HEK293 (cell line): ENCODE data around the gene LYPD5.

Source experiments
- CTCF ChIA-PET: fragments of 350-600 bp; formaldehyde crosslinking; extraction: SDS; loops from one replicate; lab custom pipeline; 2021; ENCODE audit warnings: antibody characterized with exemption; lab: Yijun Ruan, JAX
- POLR2A ChIA-PET: fragments of 300-600 bp; formaldehyde crosslinking; extraction: SDS; loops from one replicate; lab custom pipeline; 2020; ENCODE audit warnings: antibody characterized with exemption, inconsistent platforms; lab: Yijun Ruan, JAX
- H3K27ac ChIP-seq: fragments of 200-500 bp; sonication (Bioruptor generic); 2 replicates; pipeline ENCODE4 v1.5.1; 2014; ENCODE audit warnings: low read depth, low read length, control low read depth, inconsistent platforms; ENCODE audit errors: extremely low read depth
- H3K36me3 ChIP-seq, 2 experiments: fragments of 200-500 bp in 1 of 2; sonication (Bioruptor generic) in 1 of 2; 1 replicate in 1 of 2; 2 replicates in 1 of 2; pipeline ENCODE4 v1.5.1; 2014 to 2017; ENCODE audit warnings: inconsistent platforms in 2 of 2, low read length in 2 of 2; ENCODE audit not compliant: control insufficient read depth in 2 of 2, insufficient read depth in 1 of 2
- H3K4me1 ChIP-seq: fragments of 200-500 bp; sonication (Bioruptor generic); 2 replicates; pipeline ENCODE4 v1.5.1; 2014; ENCODE audit warnings: mild to moderate bottlenecking, low read length, inconsistent platforms; ENCODE audit not compliant: control insufficient read depth, insufficient read depth
- H3K4me3 ChIP-seq: 2 replicates; pipeline ENCODE4 v1.5.1; 2011; ENCODE audit warnings: low read depth, mild to moderate bottlenecking, control low read depth, low read length, moderate library complexity
- H3K9me3 ChIP-seq: fragments of 200-500 bp; sonication (Bioruptor generic); 2 replicates; pipeline ENCODE4 v1.5.1; 2014; ENCODE audit warnings: low read depth, low read length, inconsistent platforms; ENCODE audit not compliant: control insufficient read depth, insufficient read depth
- EGR2 ChIP-seq: fragments of 450-650 bp; formaldehyde crosslinking; IDR thresholded peaks from 2 replicates; pipeline ENCODE4 v1.5.1; 2016; ENCODE audit warnings: low read depth, missing biosample characterization, missing genetic modification characterization
- IKZF3 ChIP-seq: fragments of 450-650 bp; IDR thresholded peaks from 2 replicates; pipeline ENCODE4 v1.5.0; 2018; ENCODE audit warnings: missing biosample characterization, mild to moderate bottlenecking, missing genetic modification characterization, moderate library complexity
- SCRT1 ChIP-seq: fragments of 450-650 bp; formaldehyde crosslinking; IDR thresholded peaks from 2 replicates; pipeline ENCODE4 v1.5.1; 2016; ENCODE audit warnings: missing biosample characterization, missing genetic modification characterization, borderline replicate concordance
- SCRT2 ChIP-seq: fragments of 450-650 bp; formaldehyde crosslinking; IDR thresholded peaks from 2 replicates; pipeline ENCODE4 v1.5.1; 2016; ENCODE audit warnings: missing biosample characterization, missing genetic modification characterization
- SP7 ChIP-seq: fragments of 450-650 bp; formaldehyde crosslinking; IDR thresholded peaks from 2 replicates; pipeline ENCODE4 v1.5.1; 2016; ENCODE audit warnings: missing biosample characterization, missing genetic modification characterization
- ZBTB20 ChIP-seq: fragments of 450-650 bp; formaldehyde crosslinking; IDR thresholded peaks from 2 replicates; pipeline ENCODE4 v1.5.1; 2016; ENCODE audit warnings: missing biosample characterization, missing genetic modification characterization
- ZBTB8A ChIP-seq: fragments of 450-650 bp; formaldehyde crosslinking; IDR thresholded peaks from 2 replicates; pipeline ENCODE4 v1.5.1; 2016; ENCODE audit warnings: missing biosample characterization, missing genetic modification characterization
- ZFP3 ChIP-seq: fragments of 450-650 bp; formaldehyde crosslinking; IDR thresholded peaks from 2 replicates; pipeline ENCODE4 v1.5.1; 2016; ENCODE audit warnings: low read depth, missing biosample characterization, missing genetic modification characterization
- ZFP69B ChIP-seq: fragments of 450-650 bp; formaldehyde crosslinking; IDR thresholded peaks from 2 replicates; pipeline ENCODE4 v1.5.1; 2016; ENCODE audit warnings: missing biosample characterization, missing genetic modification characterization
- ZNF16 ChIP-seq: fragments of 450-650 bp; formaldehyde crosslinking; IDR thresholded peaks from 2 replicates; pipeline ENCODE4 v1.5.1; 2016; ENCODE audit warnings: low read depth, missing biosample characterization, missing genetic modification characterization
- ZNF169 ChIP-seq: fragments of 450-650 bp; formaldehyde crosslinking; IDR thresholded peaks from 2 replicates; pipeline ENCODE4 v1.5.1; 2016; ENCODE audit warnings: missing biosample characterization, missing genetic modification characterization
- ZNF174 ChIP-seq: fragments of 450-650 bp; formaldehyde crosslinking; IDR thresholded peaks from 2 replicates; pipeline ENCODE4 v1.5.0; 2017; ENCODE audit warnings: missing biosample characterization, mild to moderate bottlenecking, missing genetic modification characterization
- ZNF175 ChIP-seq: fragments of 450-650 bp; formaldehyde crosslinking; IDR thresholded peaks from 2 replicates; pipeline ENCODE4 v1.5.1; 2016; ENCODE audit warnings: missing biosample characterization, missing genetic modification characterization
- ZNF239 ChIP-seq: fragments of 450-650 bp; formaldehyde crosslinking; IDR thresholded peaks from 2 replicates; pipeline ENCODE4 v1.5.1; 2016; ENCODE audit warnings: missing biosample characterization, missing genetic modification characterization
- ZNF341 ChIP-seq: fragments of 450-650 bp; formaldehyde crosslinking; IDR thresholded peaks from 2 replicates; pipeline ENCODE4; 2016; ENCODE audit warnings: low read depth, missing biosample characterization, missing genetic modification characterization
- ZNF350 ChIP-seq: fragments of 450-650 bp; formaldehyde crosslinking; IDR thresholded peaks from 2 replicates; pipeline ENCODE4 v1.5.0; 2017; ENCODE audit warnings: missing biosample characterization, mild to moderate bottlenecking, missing genetic modification characterization
- ZNF37A ChIP-seq: fragments of 450-650 bp; IDR thresholded peaks from 2 replicates; pipeline ENCODE4 v1.5.1; 2018; ENCODE audit warnings: missing biosample characterization, missing genetic modification characterization
- ZNF394 ChIP-seq: fragments of 450-650 bp; formaldehyde crosslinking; IDR thresholded peaks from 2 replicates; pipeline ENCODE4 v1.5.1; 2016; ENCODE audit warnings: missing biosample characterization, missing genetic modification characterization, mild to moderate bottlenecking, moderate library complexity, borderline replicate concordance
- ZNF404 ChIP-seq: fragments of 450-650 bp; formaldehyde crosslinking; IDR thresholded peaks from 2 replicates; pipeline ENCODE4 v1.5.1; 2017; ENCODE audit warnings: missing biosample characterization, missing genetic modification characterization
- ZNF530 ChIP-seq: fragments of 450-650 bp; formaldehyde crosslinking; IDR thresholded peaks from 2 replicates; pipeline ENCODE4 v1.5.1; 2016; ENCODE audit warnings: low read depth, missing biosample characterization, missing genetic modification characterization
- ZNF624 ChIP-seq: fragments of 450-650 bp; formaldehyde crosslinking; IDR thresholded peaks from 2 replicates; pipeline ENCODE4 v1.5.1; 2017; ENCODE audit warnings: missing biosample characterization, missing genetic modification characterization
- TF ChIP-seq, protein P1 (sequence below): fragments of 450-650 bp; formaldehyde crosslinking; IDR thresholded peaks from 2 replicates; pipeline ENCODE4 v1.5.1; 2017; ENCODE audit warnings: missing biosample characterization, missing genetic modification characterization
- TF ChIP-seq, protein P2 (sequence below): fragments of 450-650 bp; formaldehyde crosslinking; IDR thresholded peaks from 2 replicates; pipeline ENCODE4 v1.5.1; 2016; ENCODE audit warnings: missing biosample characterization, missing genetic modification characterization
- TF ChIP-seq, protein P3 (sequence below): fragments of 450-650 bp; formaldehyde crosslinking; IDR thresholded peaks from 2 replicates; pipeline ENCODE4 v1.5.1; 2016; ENCODE audit warnings: missing biosample characterization, missing genetic modification characterization
- TF ChIP-seq, protein P4 (sequence below): fragments of 450-650 bp; formaldehyde crosslinking; IDR thresholded peaks from 2 replicates; pipeline ENCODE4 v1.5.1; 2017; ENCODE audit warnings: missing biosample characterization, missing genetic modification characterization
- TF ChIP-seq, protein P5 (sequence below): fragments of 450-650 bp; formaldehyde crosslinking; IDR thresholded peaks from 2 replicates; pipeline ENCODE4 v1.5.1; 2016; ENCODE audit warnings: missing biosample characterization, missing genetic modification characterization

Gene LYPD5

DNA sequence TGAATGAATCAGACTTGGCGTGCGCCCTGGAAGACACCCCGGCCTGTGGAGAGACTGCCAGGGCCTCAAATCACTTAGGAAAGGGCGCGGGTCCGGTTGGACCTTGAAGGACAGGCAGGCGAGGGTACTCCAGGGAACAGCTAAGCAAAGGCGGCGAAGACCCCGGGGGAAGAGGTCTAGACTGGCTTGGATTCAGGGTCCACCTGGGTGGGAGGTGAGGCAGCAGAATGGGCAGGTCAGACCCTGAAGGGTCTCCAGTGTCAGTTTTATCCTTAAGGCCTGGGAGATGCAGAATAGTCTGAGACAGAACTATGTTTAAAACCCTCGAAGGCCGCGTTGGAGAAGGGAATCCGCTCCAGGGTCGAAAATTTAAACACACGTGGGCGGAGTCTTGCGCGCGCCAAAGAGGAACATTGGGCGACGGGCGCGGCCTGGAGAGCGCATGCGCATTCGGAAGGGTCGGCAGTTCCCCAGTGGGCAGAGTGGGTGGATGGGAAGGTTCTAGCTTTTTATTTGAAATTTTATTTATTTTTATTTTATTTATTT lies 46.9 kb downstream of the LYPD5 start (continued):
- TF ChIP-seq SCRT1, result peak; percentile 10; the same call in 1 of the 2 replicates

DNA sequence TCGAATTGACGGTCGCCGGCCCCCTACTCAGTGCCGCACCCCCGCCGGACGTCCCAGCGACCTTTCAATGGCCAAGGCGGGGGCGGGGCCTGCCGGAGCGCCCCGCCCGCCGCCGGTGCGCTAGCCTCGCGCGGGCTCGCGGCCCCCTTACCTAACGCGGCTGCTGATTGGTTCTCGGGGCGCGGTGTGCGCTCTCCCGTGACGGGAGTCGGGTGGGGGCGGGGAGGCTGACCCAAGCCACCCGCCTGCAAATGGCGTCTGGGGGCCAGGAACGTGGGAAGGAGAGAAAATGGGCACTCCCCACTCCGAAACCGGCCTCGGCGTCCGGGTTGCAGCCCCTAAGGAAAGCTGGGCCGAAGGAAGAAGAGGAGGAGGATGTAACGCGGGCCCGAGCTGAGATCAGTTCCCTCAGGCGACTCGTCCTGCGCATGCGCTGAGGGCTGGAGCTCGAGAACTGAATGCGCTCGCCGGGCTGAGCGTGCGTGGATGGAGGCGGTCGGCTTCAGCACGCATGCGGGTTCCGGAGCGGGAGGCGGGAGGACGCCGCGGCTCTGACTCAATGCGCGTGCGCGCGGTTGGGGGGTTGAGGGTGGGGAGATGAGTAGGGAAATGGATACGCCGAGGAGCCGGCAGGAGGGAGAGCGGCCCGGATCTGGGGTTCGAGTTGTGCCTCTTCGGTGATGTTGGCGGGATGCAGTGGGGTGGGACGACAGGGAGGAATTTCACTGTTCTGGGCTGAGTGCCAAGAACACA lies 47.6 kb downstream of the LYPD5 start, which contains the start of gene SMG9:
Gene SMG9, minus strand, starts transcription at position 460 of the 753 bp plus-strand sequence. CDS start 4,221 bp downstream, outside the sequence.
- H3K27ac ChIP-seq, result peak within 1 kb of the TSS; percentile 100
- peak within 1 kb of the TSS; percentile 60 for H3K4me3 ChIP-seq
- ChIA-PET POLR2A (interaction anchor here (0.6 to 4.4 kb wide), 25 partner anchors 9 to 292 kb away, joined by 3 to 63 read pairs (median 5); partner anchors contain the start of genes IRGQ, PLAUR, XRCC1 and ZNF45), CTCF (interaction anchor here (0.6 to 9.0 kb wide), 10 partner anchors 8 to 828 kb away, joined by 3 to 151 read pairs (median 6); no protein-coding TSS in a partner anchor)
- peaks cover 32% of the 10 kb centered on the region for H3K4me1 ChIP-seq
- peaks cover 27 to 37% of the 10 kb centered on the region in 2 experiments for H3K36me3 ChIP-seq
- no peaks in the 10 kb centered on the region for H3K9me3 ChIP-seq
- peak; percentile 66 for TF ChIP-seq ZFP69B (tag by site-specific recombination)
- no peak; the same call in 1 of the 2 replicates for TF ChIP-seq ZNF16 (tag by site-specific recombination)
- TF ChIP-seq EGR2 (tag by site-specific recombination), result peak; percentile 89
- no peak for TF ChIP-seq ZNF37A (tag by site-specific recombination)
- TF ChIP-seq ZNF341 (tag by site-specific recombination), result peak; percentile 93
- TF ChIP-seq ZNF350, result no peak
- TF ChIP-seq ZNF530 (tag by site-specific recombination), result no peak
- no peak for TF ChIP-seq ZNF624 (tag by site-specific recombination)
- TF ChIP-seq, protein P1, sequence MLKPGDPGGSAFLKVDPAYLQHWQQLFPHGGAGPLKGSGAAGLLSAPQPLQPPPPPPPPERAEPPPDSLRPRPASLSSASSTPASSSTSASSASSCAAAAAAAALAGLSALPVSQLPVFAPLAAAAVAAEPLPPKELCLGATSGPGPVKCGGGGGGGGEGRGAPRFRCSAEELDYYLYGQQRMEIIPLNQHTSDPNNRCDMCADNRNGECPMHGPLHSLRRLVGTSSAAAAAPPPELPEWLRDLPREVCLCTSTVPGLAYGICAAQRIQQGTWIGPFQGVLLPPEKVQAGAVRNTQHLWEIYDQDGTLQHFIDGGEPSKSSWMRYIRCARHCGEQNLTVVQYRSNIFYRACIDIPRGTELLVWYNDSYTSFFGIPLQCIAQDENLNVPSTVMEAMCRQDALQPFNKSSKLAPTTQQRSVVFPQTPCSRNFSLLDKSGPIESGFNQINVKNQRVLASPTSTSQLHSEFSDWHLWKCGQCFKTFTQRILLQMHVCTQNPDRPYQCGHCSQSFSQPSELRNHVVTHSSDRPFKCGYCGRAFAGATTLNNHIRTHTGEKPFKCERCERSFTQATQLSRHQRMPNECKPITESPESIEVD (tag by site-specific recombination), result no peak
- TF ChIP-seq, protein P2, sequence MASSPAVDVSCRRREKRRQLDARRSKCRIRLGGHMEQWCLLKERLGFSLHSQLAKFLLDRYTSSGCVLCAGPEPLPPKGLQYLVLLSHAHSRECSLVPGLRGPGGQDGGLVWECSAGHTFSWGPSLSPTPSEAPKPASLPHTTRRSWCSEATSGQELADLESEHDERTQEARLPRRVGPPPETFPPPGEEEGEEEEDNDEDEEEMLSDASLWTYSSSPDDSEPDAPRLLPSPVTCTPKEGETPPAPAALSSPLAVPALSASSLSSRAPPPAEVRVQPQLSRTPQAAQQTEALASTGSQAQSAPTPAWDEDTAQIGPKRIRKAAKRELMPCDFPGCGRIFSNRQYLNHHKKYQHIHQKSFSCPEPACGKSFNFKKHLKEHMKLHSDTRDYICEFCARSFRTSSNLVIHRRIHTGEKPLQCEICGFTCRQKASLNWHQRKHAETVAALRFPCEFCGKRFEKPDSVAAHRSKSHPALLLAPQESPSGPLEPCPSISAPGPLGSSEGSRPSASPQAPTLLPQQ (tag by site-specific recombination), result peak; percentile 90
- TF ChIP-seq, protein P3, sequence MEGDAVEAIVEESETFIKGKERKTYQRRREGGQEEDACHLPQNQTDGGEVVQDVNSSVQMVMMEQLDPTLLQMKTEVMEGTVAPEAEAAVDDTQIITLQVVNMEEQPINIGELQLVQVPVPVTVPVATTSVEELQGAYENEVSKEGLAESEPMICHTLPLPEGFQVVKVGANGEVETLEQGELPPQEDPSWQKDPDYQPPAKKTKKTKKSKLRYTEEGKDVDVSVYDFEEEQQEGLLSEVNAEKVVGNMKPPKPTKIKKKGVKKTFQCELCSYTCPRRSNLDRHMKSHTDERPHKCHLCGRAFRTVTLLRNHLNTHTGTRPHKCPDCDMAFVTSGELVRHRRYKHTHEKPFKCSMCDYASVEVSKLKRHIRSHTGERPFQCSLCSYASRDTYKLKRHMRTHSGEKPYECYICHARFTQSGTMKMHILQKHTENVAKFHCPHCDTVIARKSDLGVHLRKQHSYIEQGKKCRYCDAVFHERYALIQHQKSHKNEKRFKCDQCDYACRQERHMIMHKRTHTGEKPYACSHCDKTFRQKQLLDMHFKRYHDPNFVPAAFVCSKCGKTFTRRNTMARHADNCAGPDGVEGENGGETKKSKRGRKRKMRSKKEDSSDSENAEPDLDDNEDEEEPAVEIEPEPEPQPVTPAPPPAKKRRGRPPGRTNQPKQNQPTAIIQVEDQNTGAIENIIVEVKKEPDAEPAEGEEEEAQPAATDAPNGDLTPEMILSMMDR (tag by site-specific recombination), result no peak; the same call in 1 of the 2 replicates
- TF ChIP-seq, protein P4, sequence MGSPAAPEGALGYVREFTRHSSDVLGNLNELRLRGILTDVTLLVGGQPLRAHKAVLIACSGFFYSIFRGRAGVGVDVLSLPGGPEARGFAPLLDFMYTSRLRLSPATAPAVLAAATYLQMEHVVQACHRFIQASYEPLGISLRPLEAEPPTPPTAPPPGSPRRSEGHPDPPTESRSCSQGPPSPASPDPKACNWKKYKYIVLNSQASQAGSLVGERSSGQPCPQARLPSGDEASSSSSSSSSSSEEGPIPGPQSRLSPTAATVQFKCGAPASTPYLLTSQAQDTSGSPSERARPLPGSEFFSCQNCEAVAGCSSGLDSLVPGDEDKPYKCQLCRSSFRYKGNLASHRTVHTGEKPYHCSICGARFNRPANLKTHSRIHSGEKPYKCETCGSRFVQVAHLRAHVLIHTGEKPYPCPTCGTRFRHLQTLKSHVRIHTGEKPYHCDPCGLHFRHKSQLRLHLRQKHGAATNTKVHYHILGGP (tag by site-specific recombination), result no peak
- TF ChIP-seq ZNF394, result peak; percentile 57; the same call in 1 of the 2 replicates
- TF ChIP-seq SCRT2 (tag by site-specific recombination), result 0 out of 2 replicates have a peak, but pooled peaks have one; percentile 4
- TF ChIP-seq ZNF239, result no peak; the same call in 1 of the 2 replicates
- TF ChIP-seq ZNF175 (tag by site-specific recombination), result no peak
- TF ChIP-seq SCRT1, result no peak
- peak; percentile 84 for TF ChIP-seq IKZF3 (tag by site-specific recombination)
- TF ChIP-seq SP7 (tag by site-specific recombination), result peak; percentile 96
- TF ChIP-seq ZNF169, result no peak
- no peak for TF ChIP-seq ZNF404 (tag by site-specific recombination)
- TF ChIP-seq, protein P5, sequence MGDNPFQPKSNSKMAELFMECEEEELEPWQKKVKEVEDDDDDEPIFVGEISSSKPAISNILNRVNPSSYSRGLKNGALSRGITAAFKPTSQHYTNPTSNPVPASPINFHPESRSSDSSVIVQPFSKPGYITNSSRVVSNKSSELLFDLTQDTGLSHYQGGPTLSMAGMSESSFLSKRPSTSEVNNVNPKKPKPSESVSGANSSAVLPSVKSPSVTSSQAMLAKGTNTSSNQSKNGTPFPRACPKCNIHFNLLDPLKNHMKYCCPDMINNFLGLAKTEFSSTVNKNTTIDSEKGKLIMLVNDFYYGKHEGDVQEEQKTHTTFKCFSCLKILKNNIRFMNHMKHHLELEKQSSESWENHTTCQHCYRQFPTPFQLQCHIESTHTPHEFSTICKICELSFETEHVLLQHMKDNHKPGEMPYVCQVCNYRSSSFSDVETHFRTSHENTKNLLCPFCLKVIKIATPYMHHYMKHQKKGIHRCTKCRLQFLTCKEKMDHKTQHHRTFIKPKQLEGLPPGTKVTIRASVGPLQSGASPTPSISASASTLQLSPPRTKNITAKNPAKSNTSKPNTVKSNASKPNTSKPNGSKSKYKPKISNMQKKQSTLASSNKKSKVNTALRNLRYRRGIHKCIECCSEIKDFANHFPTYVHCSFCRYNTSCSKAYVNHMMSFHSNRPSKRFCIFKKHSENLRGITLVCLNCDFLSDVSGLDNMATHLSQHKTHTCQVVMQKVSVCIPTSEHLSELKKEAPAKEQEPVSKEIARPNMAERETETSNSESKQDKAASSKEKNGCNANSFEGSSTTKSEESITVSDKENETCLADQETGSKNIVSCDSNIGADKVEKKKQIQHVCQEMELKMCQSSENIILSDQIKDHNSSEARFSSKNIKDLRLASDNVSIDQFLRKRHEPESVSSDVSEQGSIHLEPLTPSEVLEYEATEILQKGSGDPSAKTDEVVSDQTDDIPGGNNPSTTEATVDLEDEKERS (tag by site-specific recombination), result no peak
- peak; percentile 73 for TF ChIP-seq ZBTB8A (tag by site-specific recombination)
- peak; percentile 92; the same call in 1 of the 2 replicates for TF ChIP-seq ZBTB20 (tag by site-specific recombination)
- no peak for TF ChIP-seq ZNF174 (tag by site-specific recombination)
- no peak for TF ChIP-seq ZFP3
